ENCODE results near the gene TMEM69.
A peak's percentile ranks its signal among the peaks of the same experiment; 100 is the strongest.
"Not testable (repeated sequence)": the region's sequence is repeated elsewhere in the genome, so short reads cannot be mapped to it uniquely, and the experiment has no call there.

TMEM69 gene

DNA sequence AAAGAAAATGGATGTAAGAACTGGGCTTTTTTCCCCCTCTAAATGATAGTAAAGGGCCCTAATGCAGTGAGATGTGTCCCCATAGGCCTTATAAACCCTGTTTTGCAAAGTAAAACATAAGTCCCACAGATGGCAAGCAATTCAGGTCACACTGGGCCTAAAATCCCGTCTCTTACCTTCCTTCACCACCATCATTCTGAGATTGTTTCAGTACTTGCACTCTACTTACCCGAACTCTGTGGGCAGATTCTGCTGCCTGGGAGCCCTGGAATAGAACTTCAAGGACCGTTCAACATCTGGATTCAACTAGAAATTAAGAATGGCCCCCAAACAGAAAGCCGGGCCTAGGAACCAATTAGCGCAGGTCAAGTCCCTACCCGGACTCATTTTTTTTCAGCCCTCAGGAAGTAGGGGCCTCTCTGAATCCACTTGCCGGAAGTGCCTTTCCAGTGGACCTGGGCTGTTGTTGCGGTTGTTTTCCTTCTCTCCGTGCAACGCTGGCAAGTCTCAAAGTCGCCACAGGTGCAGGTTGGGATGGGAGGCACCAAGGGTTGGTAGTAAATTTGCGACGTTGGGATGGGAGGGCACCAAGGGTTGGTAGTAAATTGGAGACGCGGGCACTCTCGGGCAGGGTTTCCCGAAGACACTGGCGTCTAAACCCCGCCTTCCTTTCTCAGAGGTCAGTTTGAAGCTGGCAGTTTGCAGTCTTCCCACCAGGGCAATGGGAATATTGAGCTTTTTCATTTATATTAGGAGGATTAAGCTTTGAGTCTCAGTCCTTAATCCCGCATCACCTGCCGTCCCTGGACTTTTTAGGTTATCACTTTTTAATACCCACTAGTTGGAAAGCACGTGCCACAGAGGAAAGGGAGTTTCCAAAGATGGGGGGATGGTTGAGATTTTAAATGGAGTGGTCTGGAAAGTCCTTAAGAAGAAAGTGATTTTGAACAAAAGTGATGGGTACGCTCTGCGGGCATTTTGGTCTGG lies at the start of gene TMEM69:
TMEM69 (plus strand) TSS at position 428 of the 987 bp plus-strand sequence. CDS start 2,888 bp downstream, outside the sequence.
- peak; percentile 94 for DNase-seq (ENCODE audit: low read depth)

DNA sequence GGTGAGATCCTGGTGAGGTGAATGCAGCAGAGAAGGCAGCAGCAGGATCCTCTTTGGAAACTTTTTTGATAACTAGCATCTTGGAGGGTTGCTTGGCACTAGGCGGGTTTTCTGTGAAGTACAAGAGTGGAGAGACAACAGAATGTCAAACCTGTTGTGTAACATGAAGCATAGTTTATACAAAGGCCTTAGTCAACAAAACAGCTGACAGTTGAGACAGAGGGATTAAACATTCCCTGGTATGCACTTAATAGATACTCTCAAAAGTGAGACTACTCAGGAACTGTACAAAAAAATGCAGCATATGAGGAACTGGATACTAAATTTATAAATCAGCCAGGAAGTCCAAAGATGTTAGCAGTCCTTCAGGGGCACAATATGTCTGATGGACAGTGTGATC lies 47.7 kb upstream of the TMEM69 start:
- DNase-seq (ENCODE audit: low read depth), result no peak

DNA sequence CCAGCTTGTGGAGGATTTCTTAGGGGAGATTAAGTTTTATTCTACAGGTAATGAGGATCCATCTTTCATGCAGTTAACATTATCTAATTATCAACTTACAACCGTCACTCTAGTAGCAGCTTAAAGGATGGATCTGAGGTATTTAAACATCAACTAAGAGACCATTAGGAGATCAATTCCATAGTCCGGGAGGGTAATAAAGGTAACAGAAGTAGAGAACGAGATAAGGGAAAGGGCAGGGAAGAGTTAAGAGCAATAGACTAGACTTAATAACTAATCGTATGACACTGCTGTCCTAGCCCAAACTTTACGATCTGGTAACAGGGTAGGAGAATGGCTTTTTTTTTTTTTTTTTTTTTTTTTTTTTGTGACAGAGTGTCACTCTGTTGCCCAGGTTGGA lies 44.7 kb upstream of the TMEM69 start:
- DNase-seq (ENCODE audit: low read depth), result no peak

- no peak for DNase-seq (ENCODE audit: low read depth)
Observed at GRCh38 chr1:45643978-45644377, 44.0 kb upstream of the TMEM69 start.

DNA sequence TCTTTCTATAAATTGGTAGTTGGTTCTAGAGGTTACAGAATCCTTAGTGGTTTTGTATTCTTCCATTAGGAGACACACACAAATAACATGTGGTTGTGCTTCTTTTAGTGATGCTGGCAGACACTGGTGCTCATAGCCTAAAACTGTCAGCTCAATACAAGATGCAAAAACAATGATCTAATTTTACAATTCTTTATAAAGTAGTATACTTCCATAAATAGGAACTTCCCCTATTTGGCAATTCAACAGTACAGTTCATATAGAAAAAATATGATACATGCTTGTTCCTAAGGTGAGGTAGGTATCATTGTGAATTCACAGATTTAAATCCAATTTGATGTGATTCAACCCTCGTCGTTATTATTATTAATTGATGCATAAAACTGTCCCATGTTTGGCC lies 43.3 kb upstream of the TMEM69 start:
- DNase-seq (ENCODE audit: low read depth), result no peak

GRCh38 chr1:45647248-45648021 lies 40.5 kb upstream of the TMEM69 start:
- no peak for DNase-seq (ENCODE audit: low read depth)

DNA sequence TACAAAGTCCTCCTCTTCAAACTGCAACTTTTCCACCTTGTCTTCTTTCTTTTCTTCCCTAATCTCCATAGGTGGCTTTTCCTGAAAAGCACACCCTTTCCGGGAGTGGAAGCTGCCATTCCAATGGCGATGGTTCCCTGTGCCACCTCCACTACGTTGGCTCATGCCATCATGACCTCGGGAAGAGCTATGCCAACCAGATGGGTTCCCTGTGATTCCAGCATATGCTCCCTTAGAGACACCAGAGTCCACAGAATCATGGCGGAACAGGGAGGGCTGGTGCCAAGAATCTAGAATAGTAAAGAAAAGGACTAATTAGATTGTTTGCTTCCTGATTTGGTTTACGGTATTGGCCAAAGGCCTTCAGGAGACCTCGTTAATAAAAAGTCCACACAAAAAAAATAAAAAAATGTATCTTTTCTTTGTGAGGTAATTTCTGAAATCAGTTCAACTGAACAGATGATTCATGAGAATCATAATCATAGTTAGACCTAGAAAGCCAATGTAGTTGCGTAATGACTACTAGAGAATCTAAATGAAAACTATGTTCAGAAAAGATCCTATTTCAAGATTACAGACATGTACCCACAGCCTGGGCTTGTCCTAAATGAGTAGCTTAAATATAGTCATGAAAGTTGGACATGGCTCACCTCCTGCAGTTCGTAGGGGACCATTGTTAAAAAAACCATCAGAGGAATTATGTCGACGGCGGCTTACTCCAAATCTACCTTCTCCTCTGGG lies 33.3 kb upstream of the TMEM69 start:
- DNase-seq (ENCODE audit: low read depth), result no peak

GRCh38 chr1:45656573-45657226 lies 31.3 kb upstream of the TMEM69 start:
- DNase-seq (ENCODE audit: low read depth), result no peak

- no peak for DNase-seq (ENCODE audit: low read depth)
Observed at GRCh38 chr1:45658171-45658570, 29.8 kb upstream of the TMEM69 start.

DNA sequence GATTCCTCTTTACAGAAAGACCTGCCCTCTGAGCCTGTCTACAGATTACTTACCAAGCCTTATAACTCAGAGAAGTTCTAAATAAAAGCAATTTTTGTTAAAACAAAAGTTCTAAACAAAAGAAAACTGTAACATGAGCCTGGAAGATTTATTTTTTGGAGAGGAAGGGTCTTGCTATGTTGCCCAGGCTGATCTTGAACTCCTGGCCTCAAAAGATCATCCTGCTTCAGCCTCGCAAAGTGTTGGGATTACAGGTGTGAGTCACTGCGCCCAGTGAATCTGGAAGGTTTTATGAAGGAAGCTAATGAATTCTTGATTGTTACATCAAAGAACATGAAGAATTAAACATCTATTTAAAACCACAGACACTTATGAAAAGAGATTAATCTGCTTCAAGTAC lies 28.8 kb upstream of the TMEM69 start:
- no peak for DNase-seq (ENCODE audit: low read depth)

DNA sequence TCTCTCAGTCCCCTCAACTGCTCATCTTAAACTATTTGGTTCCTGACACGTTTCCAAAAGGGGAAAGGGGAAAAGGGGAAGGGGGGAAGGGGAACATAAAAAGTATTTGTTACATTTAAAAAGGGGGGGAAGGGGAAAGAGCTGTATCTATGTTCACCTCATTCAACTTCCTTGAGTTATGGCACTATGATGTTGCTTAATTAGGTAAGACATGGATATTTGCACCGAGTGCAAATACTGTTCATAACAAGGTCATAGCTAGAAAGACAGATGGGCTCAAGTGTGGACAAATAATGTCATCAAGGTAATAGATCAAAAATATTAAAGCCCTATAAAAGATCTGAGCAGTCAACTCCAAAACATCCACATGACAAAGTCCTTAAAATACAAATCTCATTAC lies 27.6 kb upstream of the TMEM69 start:
- DNase-seq (ENCODE audit: low read depth), result no peak

- DNase-seq (ENCODE audit: low read depth), result no peak
Observed at GRCh38 chr1:45666836-45667235, 21.1 kb upstream of the TMEM69 start.

GRCh38 chr1:45667321-45668111 lies 20.5 kb upstream of the TMEM69 start:
- DNase-seq (ENCODE audit: low read depth), result no peak

DNA sequence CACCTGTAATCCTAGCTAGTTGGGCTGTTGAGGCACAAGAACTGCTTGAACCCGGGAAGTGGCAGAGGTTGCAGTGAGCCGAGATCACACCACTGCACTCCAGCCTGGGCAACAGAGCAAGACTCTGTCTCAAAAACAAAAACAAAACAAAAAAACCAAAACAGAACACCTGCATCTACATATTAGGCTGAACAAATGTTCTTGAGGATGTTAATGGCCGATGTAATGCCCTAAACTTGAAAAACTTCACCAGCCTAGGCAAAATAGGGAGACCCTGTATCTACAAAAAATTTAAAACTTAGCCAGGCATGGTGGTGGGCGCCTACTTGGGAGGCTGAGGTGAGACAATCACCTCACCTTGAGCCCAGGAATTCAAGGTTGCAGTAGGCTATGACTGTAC lies 19.5 kb upstream of the TMEM69 start:
- no peak for DNase-seq (ENCODE audit: low read depth)

- DNase-seq (ENCODE audit: low read depth), result no peak
Observed at GRCh38 chr1:45669379-45669778, 18.6 kb upstream of the TMEM69 start.

DNA sequence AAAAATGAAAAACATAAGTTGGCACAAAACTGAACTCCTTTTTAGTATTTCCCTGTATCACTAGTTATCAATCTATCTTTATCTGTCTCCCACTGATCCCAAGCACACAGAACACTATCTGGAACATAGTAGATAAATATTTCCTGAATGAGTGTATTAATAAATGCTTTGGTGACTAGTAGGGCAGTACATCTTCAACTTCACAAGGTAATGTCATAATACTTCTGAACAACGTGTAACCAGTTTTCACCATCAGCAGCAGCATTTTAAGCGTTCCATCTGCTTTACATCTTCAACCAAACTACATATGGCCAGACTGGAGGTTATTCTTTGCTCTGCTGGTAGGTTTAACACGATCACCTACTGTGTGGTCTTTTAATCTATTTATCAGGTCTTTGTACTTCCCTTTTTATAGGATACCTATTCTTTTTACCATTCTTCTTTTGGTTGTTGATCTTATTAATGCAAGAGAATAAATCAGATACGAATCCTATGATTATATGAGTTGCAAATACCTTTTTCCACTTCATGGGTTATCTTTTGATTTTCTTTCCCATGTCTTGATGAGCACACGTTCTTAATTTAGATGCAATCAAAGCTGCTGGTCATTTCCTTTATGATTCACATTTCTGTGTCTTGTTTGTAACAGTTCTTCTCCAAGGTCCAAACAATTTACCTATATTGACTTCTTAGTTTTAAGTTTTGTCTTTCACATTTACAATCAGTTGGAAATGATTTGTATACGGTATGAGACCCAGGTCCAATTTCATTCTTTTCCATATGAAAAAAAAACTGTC lies 17.9 kb upstream of the TMEM69 start:
- DNase-seq (ENCODE audit: low read depth), result peak; percentile 46

DNA sequence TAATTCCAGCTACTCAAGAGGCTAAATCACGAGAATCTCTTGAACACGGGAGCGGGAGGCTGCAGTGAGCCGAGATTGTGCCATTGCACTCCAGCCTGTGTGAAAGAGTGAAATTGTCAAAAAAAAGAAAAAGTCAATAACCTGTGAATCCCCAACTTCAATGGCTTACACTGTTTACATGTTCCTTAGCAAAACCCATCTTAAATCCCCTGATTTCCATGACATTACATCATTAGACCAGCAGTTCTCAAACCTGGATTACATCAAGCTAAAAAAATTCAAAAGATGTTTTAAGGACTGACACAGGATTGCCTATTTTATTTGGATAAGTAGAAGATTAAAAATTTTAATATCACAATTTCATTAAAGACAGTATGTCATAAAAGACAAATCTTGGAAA lies 14.0 kb upstream of the TMEM69 start:
- DNase-seq (ENCODE audit: low read depth), result no peak

DNA sequence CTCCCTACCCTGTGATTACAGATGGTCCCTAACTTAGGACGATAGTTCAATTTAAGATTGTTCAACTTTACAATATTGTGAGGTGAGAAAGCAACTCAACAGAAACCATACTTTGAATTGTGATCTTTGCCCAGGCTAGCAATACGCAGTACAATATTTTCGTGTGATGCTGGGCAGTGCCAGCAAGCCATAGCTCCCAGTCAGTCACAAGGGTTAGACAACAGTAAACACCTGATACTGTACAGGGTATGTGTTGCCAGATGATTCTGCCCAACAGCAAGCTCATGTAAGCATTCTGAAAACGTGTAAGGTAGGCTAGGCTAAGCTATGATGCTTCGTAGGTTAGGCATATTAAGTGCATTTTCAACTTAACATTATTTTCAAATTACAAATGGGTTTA lies 13.5 kb upstream of the TMEM69 start:
- DNase-seq (ENCODE audit: low read depth), result no peak

GRCh38 chr1:45676553-45676952 lies 11.4 kb upstream of the TMEM69 start:
- DNase-seq (ENCODE audit: low read depth), result not testable (repeated sequence)

- no peak for DNase-seq (ENCODE audit: low read depth)
Observed at GRCh38 chr1:45677751-45678245, 10.2 kb upstream of the TMEM69 start.

All from ELR (cell line).